NCI-H460 (cell line): ENCODE measurements around the gene COL15A1. TPM values are rescaled to one million over a fixed set of nuclear protein-coding genes. Genes with fewer than 3 reads are reported as not detected.
"Not testable (repeated sequence)": the region's sequence is repeated elsewhere in the genome, so short reads cannot be mapped to it uniquely, and the experiment has no call there.

Experiments used
- DNase-seq: peaks from one replicate; pipeline ENCODE4 v3.0.0-alpha.2; 2016; ENCODE audit warnings: low read depth; ENCODE audit errors: extremely low read depth
- polyA plus RNA-seq: library from polyadenylated mRNA; depleted of rRNA; stranded (reverse); fragments of >200 nt; gene quantifications from 2 replicates; pipeline ENCODE4 v1.2.3, GENCODE V29; 2014; cell fraction: nucleus; rRNA removed
- total RNA-seq: library from RNA; depleted of rRNA; stranded (reverse); fragments of >200 nt; shearing (Covaris generic); gene quantifications from 2 replicates; pipeline ENCODE4 v1.2.3, GENCODE V29; 2014; rRNA removed

Gene COL15A1
- total RNA-seq, result 0.89 and 1.0 TPM in 2 replicates
- 0.12 and 0.65 TPM in 2 replicates for polyA plus RNA-seq

DNA sequence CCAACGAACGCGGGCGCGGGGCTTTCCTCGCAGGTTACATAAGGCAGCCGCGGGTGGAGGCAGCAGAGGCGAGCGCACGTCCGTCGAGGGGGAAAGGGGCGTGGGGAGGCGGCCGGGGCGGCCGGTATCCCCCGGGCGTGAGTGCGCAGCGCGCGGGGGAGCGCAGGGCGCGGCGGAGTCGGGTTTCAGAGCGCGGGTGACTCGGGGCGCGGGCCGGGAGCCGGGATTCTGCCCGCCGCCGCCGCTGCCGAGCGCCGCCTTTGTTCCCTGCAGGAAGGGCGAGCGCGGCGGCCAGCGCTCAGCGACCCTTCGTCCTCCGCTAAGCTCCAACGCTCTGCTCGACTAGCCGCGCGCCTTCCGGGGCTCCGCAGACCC, at the start of gene COL15A1:
Gene COL15A1 (plus strand): TSS at position 226 of the 375 bp plus-strand sequence. CDS start 155 bp downstream, outside the sequence.
- no peak for DNase-seq

DNA sequence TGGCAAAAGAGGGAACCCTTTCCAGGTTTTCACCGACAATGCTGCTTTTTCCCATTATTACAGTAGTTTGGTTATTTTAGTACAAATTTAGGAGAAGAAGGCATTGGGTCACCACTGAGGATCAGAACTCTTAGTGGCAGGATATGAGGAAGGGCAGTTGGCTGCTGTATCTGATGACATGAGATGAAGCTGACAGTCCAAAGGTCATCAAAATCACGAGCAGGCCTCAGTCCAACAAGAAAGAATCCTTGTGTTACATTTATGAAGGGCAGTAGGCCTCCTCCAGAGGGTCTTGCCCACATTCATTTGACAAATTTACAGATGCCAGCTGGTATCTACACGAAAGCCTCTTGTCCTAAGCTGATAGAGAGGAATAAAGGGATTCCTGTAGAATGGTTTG, 49.5 kb upstream of the COL15A1 start:
- no peak for DNase-seq

- DNase-seq, result no peak
Observed at GRCh38 chr9:98894761-98895160, 48.9 kb upstream of the COL15A1 start.

- DNase-seq, result no peak
Observed at GRCh38 chr9:98896632-98897031, 47.1 kb upstream of the COL15A1 start.

GRCh38 chr9:98897745-98898144, 46.0 kb upstream of the COL15A1 start:
- DNase-seq, result no peak

GRCh38 chr9:98899408-98900056, 44.2 kb upstream of the COL15A1 start:
- DNase-seq, result no peak

GRCh38 chr9:98900244-98900643, 43.5 kb upstream of the COL15A1 start:
- DNase-seq, result no peak

- DNase-seq, result no peak
Observed at GRCh38 chr9:98900725-98901124, 43.0 kb upstream of the COL15A1 start.

GRCh38 chr9:98901843-98902242, 41.9 kb upstream of the COL15A1 start:
- DNase-seq, result not testable (repeated sequence)

DNA sequence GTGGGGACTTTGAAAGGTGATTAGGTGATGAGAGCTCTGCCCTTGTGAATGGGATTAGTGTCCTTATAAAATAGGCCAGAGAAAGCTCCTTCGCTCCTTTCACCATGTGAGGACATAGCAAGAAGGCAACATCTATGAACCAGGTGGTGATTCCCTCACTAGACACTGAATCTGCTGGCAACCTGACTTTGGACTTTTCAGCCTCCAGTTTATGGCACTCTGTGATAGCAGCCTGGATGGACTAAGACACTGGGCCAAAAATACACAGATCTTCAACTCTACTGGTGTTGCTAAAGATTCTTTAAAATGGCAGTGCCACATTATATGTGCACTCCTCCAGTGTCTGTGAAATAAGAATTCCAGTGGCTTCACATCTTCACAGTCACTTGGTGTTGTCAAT, 41.2 kb upstream of the COL15A1 start:
- no peak for DNase-seq

GRCh38 chr9:98902925-98903324, 40.8 kb upstream of the COL15A1 start:
- DNase-seq, result no peak

DNA sequence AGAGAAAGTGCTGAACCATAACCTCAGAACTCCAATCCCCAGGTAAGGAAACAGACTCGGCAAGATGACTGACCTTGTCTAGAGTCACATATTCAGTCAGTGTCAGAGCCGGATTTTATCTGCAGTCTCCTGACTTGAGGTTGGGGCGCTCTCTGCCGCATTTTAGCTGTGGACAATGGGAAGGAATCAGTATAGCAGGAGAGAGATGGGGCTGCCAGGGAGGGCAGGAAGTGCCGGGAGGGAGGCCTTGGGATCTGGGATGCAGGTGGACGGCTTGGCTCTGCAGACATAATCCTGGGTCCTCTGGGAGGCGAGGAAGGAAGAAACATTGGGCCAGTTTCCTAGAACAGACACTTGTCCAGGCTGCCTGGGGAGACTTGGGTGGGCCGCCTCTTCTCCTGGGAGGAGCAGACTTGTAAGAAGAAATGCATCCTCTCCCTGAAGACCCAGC, 39.7 kb upstream of the COL15A1 start:
- no peak for DNase-seq

DNA sequence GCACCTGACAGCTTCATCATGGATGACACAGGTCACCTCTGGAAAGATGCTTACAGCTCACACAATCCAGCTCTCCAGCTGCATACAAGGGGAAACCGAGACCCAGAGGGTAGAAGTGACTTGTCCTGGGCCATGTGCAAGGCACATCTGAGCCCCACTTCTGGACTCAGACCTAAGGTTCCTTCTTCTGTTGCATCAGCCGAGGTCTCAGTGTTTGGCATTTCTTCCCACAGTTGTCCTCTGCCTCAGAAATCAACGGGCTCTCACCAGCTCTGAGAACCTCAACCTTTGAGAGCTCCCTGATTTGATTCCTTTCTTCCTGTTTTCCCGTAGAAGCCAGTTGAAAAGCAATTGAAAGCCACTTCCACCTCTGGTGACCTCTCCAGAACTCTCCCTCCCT, 38.7 kb upstream of the COL15A1 start:
- DNase-seq, result no peak

GRCh38 chr9:98906273-98907040, 37.2 kb upstream of the COL15A1 start:
- no peak for DNase-seq

- DNase-seq, result no peak
Observed at GRCh38 chr9:98907055-98907454, 36.7 kb upstream of the COL15A1 start.

- DNase-seq, result no peak
Observed at GRCh38 chr9:98908897-98909634, 34.6 kb upstream of the COL15A1 start.

DNA sequence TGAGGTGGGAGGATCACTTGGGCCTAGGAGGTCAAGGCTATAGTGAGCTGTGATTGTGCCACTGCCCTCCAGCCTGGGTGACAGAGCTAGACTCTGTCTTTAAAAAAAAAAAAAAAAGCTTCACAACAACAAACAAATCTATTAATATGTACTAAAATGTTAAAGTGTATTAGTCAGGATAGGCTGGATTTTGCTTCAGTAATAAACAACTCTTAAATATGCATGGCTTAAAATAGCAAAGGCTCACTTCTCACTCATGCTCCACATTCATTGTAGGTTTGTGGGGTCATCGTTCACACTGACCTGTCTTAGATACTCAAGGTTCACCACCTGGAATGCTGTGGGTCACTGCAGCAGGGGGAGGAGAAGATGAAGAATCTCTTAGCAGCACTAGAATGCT, 33.8 kb upstream of the COL15A1 start:
- DNase-seq, result no peak

GRCh38 chr9:98911042-98911441, 32.7 kb upstream of the COL15A1 start:
- no peak for DNase-seq

DNA sequence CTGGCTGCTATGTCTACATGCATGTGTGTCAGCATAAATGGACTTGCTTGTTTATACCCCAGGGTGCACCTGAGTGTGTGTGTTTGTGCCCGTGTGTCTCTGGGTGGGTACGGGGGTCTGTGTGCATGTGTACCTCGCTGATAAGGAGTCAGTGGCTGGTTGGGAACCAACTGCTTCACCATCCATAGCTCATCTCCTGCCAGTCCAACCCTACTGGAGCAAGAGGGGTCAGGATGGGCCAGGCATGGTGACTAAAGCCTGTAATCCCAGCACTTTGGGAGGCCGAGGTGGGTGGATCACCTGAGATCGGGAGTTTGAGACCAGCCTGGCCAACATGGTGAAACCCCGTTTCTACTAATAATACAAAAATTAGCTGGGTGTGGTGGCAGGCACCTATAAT, 32.0 kb upstream of the COL15A1 start:
- not testable (repeated sequence) for DNase-seq

- DNase-seq, result no peak
Observed at GRCh38 chr9:98912450-98912849, 31.3 kb upstream of the COL15A1 start.

- DNase-seq, result no peak
Observed at GRCh38 chr9:98913044-98913443, 30.7 kb upstream of the COL15A1 start.
